Esophagus muscularis mucosa (tissue), 4 donors: ENCODE results near the gene KRTAP2-4. TPM values are rescaled to one million over a fixed set of nuclear protein-coding genes. Genes with fewer than 3 reads are reported as not detected.

ENCODE experiments used
- DNase-seq: peaks from one replicate; pipeline ENCODE4 v3.0.0-alpha.2; 2017; ENCODE audit errors: extremely low spot score
- H3K27ac ChIP-seq, 4 donors: fragments of 200-600 bp; sonication (generic); replicated peaks in 1 of 4; 1 replicate in 3 of 4; 2 replicates in 1 of 4; pipeline ENCODE4 v1.5.1; 2016 to 2019; ENCODE audit warnings: mild to moderate bottlenecking in 1 of 4
- H3K27me3 ChIP-seq, 4 donors: fragments of 200-600 bp; sonication (generic); one replicate each; pipeline versions ENCODE4 v1.5.1 to v1.6.0; 2016 to 2019
- H3K36me3 ChIP-seq, 4 donors: fragments of 200-600 bp; sonication (generic); one replicate each; pipeline ENCODE4 v1.5.1; 2016 to 2019
- H3K4me1 ChIP-seq, 4 donors: fragments of 200-600 bp; sonication (generic); one replicate each; pipeline ENCODE4 v1.5.1; 2016 to 2019
- H3K4me3 ChIP-seq, 4 donors: fragments of 200-600 bp; sonication (generic); 1 replicate in 2 of 4; 2 replicates in 2 of 4; pipeline ENCODE4 v1.5.1; 2016 to 2019; ENCODE audit warnings: mild to moderate bottlenecking in 4 of 4, moderate library complexity in 1 of 4
- H3K9me3 ChIP-seq, 4 donors: fragments of 200-600 bp; sonication (generic); 1 replicate in 3 of 4; 2 replicates in 1 of 4; pipeline ENCODE4 v1.5.1; 2016 to 2019
- CTCF ChIP-seq, 3 experiments: fragments of 200-600 bp in 2 of 3; fragments of 450-650 bp in 1 of 3; sonication (generic) in 2 of 3; IDR thresholded peaks; one replicate each; pipeline ENCODE4 v1.5.1; 2017 to 2019; ENCODE audit warnings: antibody characterized with exemption in 3 of 3, mild to moderate bottlenecking in 2 of 3, moderate library complexity in 1 of 3
- EP300 ChIP-seq: sonication (generic); formaldehyde crosslinking; IDR thresholded peaks from one replicate; pipeline ENCODE4 v1.6.1; 2017; ENCODE audit warnings: antibody characterized with exemption
- POLR2A ChIP-seq: fragments of 450-650 bp; IDR thresholded peaks from one replicate; pipeline ENCODE4 v1.6.1; 2017; ENCODE audit warnings: antibody characterized with exemption, moderate library complexity, mild to moderate bottlenecking, low read depth
- POLR2AphosphoS5 ChIP-seq, 2 donors: sonication (generic); formaldehyde crosslinking; IDR thresholded peaks; one replicate each; pipeline ENCODE4 v1.6.1; 2017; ENCODE audit warnings: antibody characterized with exemption in 2 of 2
- WGBS: methylation state at CpG from one replicate; pipeline ENCODE4 v1.1.5; 2018; 5-methylcytosine and 5-hydroxymethylcytosine counted together
- intact Hi-C: fragments of 100-400 bp; cut with DNase I; formaldehyde crosslinking; loops from one replicate; pipeline ENCODE4 v1.15.1; 2023
- total RNA-seq, 4 donors: library from RNA; depleted of rRNA; stranded (reverse); fragments of >200 nt; gene quantifications; one replicate each; pipeline versions ENCODE4 v1.1.0 to v1.2.1, GENCODE V29; 2016

Gene KRTAP2-4
- total RNA-seq, 4 donors from 2014 or later: not detected

DNA sequence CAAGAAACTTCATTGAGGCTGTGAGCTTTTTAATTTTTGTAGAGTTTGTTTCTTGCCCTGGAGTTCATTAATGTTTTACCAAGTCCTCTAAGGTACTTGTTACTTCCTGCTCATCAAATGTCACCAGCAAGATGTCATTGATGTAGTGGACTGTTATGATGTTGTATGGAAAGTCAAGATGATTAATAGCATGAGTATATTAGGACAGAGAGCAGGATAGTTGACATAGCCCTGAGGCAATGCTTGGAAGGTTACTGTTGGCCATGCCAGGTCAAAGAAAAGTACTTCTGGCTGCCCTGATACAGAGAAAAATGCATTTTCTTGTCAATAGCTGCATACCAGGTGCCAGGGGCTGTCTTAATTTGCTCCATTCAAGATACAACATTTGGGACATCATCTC lies 45.3 kb downstream of the KRTAP2-4 start:
- DNase-seq: no peak
- Histone ChIP-seq H3K4me1 (no peaks in the 10 kb centered on the region), H3K4me3 (no peak overlapping the region), H3K36me3 (no peaks in the 10 kb centered on the region), H3K27ac (no peak overlapping the region), H3K27me3 (no peaks in the 10 kb centered on the region), H3K9me3 (no peaks in the 10 kb centered on the region)
- TF ChIP-seq POLR2A (no peak), EP300 (no peak), POLR2AphosphoS5 (IDR thresholded peaks at IDR 0.05) (no peak), CTCF (IDR thresholded peaks at IDR 0.05) (no peak)
- intact Hi-C loops: no loop called here

DNA sequence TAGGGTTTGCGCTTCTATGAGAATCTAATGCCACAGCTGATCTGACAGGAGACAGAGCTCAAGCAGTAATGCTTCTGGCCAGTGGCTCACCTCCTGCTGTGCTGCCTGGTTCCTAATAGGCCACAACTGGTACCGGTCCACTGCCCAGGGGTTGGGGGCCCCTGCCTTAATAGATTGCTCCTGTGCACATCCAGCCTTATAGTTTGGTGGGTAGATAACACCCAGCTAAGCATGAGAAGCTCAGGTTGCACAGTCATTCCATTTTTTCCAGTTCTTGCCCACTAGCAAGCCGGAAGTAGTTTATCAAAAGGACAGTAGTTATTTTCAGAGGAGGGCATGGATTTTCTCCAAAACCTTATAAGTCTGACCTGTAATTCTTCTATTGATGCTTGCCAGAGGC lies 46.3 kb downstream of the KRTAP2-4 start:
- DNase-seq: no peak
- H3K9me3 ChIP-seq: no peaks in the 10 kb centered on the region
- no peak overlapping the region for H3K27ac ChIP-seq
- TF ChIP-seq POLR2AphosphoS5 (IDR thresholded peaks at IDR 0.05) (no peak), EP300 (no peak), POLR2A (no peak), CTCF (IDR thresholded peaks at IDR 0.05) (no peak)
- no peaks in the 10 kb centered on the region for H3K36me3 ChIP-seq
- H3K4me3 ChIP-seq: no peak overlapping the region
- peaks cover 0 to 6% (median 0%) of the 10 kb centered on the region in 4 donors for H3K27me3 ChIP-seq
- intact Hi-C loops: no loop called here
- no peaks in the 10 kb centered on the region for H3K4me1 ChIP-seq
- WGBS: 88% methylated on average over 3 of the region's 3 CpGs

GRCh38 chr17:41018541-41018940 lies 47.1 kb downstream of the KRTAP2-4 start:
- Histone ChIP-seq H3K36me3 (no peaks in the 10 kb centered on the region), H3K9me3 (no peaks in the 10 kb centered on the region), H3K4me1 (no peaks in the 10 kb centered on the region), H3K27ac (no peak overlapping the region), H3K4me3 (no peak overlapping the region), H3K27me3 (peaks cover 0 to 6% (median 0%) of the 10 kb centered on the region in 4 donors)
- DNase-seq: no peak
- 61% methylated on average over 3 of the region's 3 CpGs for WGBS
- TF ChIP-seq EP300 (no peak), POLR2A (no peak), CTCF (IDR thresholded peaks at IDR 0.05) (no peak), POLR2AphosphoS5 (IDR thresholded peaks at IDR 0.05) (no peak)
- intact Hi-C loops: no loop called here

DNA sequence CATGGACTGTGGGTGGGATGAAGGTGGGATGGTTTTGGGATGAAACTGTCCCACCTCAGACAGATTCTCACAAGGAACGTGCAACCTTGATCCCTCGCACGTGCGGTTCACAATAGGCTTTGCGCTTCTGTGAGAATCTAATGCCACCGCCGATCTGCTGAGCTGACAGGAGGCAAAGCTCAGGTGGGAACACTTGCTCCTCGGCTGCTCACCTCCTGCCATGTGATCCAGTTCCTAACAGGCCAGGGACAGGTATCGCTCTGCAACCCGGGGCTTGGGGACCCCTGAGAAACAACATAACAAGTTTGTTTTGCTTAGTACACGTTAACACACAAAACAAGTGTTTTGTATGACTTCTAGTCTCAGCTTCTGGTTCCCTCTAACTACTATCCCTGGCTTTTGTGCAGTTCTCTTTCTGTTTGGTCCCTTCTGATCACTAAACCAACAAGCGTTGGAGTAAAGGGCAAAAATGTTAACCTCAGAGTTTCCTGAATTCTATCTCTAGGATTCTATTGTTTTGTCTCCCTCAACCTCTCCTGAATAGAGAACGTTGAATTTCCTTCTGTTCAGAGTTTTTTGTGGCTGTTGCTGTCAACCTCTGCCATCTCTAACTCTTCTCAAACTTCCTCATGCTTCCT lies 49.0 kb downstream of the KRTAP2-4 start:
- Histone ChIP-seq H3K27ac (no peak overlapping the region), H3K9me3 (no peaks in the 10 kb centered on the region), H3K36me3 (no peaks in the 10 kb centered on the region), H3K4me3 (no peak overlapping the region), H3K27me3 (peaks cover 0 to 6% (median 0%) of the 10 kb centered on the region in 4 donors), H3K4me1 (no peaks in the 10 kb centered on the region)
- no peak for TF ChIP-seq CTCF (IDR thresholded peaks at IDR 0.05)
- no peak for TF ChIP-seq EP300
- no peak for TF ChIP-seq POLR2AphosphoS5 (IDR thresholded peaks at IDR 0.05)
- TF ChIP-seq POLR2A: no peak
- intact Hi-C loops: no loop called here
- no peak for DNase-seq
- WGBS: 85% methylated on average over 13 of the region's 13 CpGs

DNA sequence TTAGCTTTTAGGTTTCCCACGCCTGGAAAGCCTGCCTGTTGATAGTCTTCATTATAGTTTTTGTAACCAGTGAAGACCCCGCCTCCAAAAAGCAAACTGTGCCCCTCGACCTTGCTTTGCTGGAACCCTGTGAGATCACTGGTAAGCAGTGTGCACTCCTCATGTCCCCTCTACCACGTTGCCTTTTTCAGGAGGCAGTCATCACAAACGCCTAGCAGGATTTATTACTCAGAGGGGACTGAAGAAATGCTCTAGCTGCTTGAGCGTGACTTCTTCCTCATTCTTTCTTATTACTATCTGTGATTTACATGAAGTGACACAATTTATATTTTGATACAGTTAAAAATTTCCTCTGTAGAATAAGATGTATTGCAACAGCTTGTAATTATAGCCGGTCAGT lies 50.2 kb downstream of the KRTAP2-4 start:
- Histone ChIP-seq H3K27me3 (peaks cover 0 to 6% (median 0%) of the 10 kb centered on the region in 4 donors), H3K4me1 (no peaks in the 10 kb centered on the region), H3K27ac (no peak overlapping the region), H3K4me3 (no peak overlapping the region), H3K9me3 (no peaks in the 10 kb centered on the region), H3K36me3 (no peaks in the 10 kb centered on the region)
- intact Hi-C loops: no loop called here
- 79% methylated on average over 7 of the region's 7 CpGs for WGBS
- DNase-seq: no peak
- TF ChIP-seq CTCF (IDR thresholded peaks at IDR 0.05) (no peak), EP300 (no peak), POLR2A (no peak), POLR2AphosphoS5 (IDR thresholded peaks at IDR 0.05) (no peak)
